Hippocampal formation (tissue), 2 donors: Measurements from ENCODE around the gene LIPI.
"Not testable (repeated sequence)": the region's sequence is repeated elsewhere in the genome, so short reads cannot be mapped to it uniquely, and the experiment has no call there.

Experiments
- DNase-seq, 2 donors: peaks; one replicate each; lab custom pipeline; 2025; lab: John Stamatoyannopoulos, UW

LIPI gene

GRCh38 chr21:14116080-14116481, 94.7 kb downstream of the LIPI start:
- DNase-seq: no peak

DNA sequence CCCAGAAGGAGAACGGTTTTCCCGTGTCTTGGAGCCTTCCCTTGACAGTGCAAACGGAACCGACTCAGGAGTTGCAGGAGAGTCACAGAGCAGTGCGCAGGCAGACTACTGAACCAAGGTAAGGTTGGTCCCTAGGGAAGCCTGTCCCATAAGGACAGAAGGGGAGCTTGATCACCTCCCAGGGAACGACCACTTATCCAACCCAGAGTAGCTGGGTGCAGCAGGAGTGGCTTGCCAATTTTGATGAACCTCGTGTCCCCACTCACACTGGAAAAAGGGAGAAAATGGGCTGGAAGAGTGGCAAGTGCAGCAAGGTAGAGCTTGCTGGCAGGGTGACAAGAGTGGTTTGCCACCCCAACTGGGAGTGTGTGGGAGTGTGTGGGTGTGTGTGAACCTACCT, 95.1 kb downstream of the LIPI start:
- no peak for DNase-seq

DNA sequence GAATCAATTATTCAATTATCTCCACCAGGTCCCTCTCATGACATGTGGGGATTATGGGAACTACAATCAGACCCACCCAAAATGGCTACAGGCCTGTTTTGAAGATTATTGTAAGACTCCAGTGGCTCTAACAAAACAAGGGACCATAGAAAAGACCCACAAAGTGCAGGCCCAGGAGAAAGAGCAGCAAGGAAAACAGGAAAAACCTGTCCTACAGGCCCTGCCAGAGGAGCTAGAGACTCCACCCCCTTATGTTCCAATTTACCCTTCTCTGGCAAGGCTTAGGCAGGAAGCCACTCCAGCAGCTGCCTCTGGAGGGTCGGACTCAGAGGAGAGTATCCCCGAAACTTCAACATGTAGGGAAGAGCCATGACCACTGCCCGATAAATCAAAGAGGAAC, 96.5 kb downstream of the LIPI start:
- DNase-seq: no peak

DNA sequence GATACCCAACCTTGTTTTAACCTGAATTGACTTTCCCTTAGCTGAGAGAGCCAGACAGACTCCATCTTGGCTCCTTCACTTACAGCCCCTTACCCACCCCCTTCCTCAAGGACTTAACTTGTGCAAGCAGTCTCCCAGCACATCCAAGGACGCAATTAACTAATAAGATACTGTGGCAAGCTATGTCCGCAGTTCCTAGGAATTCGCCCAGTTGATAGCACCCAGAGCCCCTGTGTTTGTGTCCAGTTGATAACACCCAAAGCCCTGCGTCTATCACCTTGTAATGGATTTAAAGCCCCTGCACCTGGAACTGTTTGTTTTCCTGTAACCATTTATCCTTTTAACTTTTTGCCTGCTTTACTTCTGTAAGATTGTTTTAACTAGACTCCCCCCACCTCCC, 106.2 kb downstream of the LIPI start:
- DNase-seq: not testable (repeated sequence)

DNA sequence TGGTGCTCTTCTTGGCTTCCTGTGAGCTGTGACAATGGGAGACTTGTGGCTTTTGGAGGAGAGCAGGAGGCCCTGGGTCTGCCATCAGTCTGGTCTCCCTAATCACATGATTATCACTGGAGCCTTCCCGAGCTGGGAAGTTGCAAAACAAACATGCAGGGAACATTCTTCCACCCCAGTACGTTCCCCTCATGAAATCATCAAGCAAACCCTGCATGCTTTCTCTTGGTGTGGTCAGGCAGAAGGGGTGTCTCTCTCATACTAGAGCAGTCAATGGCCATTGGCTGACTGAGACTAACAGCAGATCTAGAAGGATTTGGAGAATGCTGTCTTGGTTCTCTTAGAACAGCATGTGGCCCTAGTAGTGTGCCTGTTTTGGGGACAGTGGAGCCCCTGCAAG, 111.2 kb downstream of the LIPI start:
- DNase-seq: no peak

DNA sequence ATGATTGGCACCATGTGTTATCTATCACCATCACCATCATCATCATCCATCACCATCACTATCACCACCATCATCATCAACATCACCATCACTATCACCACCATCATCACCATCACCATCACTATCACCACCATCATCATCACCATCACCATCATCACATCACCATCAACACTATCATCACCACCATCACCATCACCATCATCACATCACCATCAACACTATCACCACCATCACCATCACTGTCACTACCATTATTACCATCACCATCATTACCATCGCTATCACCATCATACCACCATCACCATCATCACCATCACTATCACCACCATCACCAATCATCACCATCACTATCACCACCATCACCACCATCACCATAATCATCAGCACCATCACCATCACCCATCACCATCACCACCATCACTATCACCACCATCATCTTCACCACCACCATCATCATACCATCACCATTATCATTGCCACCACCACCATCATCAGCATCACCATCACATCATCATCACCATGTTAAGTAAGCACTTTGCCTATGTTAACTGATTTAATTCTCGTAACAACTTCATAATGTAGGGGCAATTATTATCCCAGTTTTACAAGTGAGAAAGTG, 112.8 kb downstream of the LIPI start:
- no peak for DNase-seq

- DNase-seq: no peak
Measured at GRCh38 chr21:14096577-14096976, 114.2 kb downstream of the LIPI start.

DNA sequence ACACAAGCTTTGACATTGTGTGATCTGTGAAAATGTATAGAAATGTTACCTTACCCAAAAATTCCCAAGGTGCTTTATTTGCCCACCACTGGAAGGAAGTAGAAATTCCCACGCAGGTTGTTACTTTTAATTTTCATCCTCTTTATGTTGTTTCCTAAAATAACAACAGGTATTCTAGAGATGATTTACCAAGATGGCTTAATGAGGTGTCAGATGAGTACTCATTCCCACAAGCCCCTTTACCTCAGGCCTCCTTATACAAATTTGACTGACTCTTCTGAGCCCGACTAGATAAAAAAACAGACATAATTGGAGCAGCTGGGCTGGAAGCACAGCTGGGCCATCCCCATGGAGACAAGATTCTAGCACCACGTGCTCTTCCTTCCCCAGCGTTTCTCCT, 114.6 kb downstream of the LIPI start:
- DNase-seq: no peak

DNA sequence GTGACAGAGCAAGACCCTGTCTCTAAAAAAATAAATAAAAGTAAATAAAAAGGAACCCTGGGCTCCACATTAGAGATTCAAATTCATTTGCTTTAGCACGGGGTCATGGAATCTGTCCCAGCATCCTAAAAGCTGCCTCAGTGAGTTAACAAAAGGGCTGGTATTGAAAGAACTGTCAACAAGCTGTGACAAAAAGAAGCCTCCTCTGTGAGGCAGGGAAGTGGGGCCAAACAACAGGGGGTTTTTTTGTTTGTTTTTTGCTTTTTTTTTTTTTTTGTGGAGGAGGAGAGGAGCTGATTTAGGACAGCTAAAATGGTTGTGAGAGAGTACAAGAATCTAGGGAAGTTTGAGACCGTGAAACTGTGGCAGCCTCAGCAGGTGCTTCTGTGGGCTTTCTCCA, 115.7 kb downstream of the LIPI start:
- no peak for DNase-seq

- no peak for DNase-seq
Measured at GRCh38 chr21:14092834-14093560, 117.8 kb downstream of the LIPI start.

- DNase-seq: not testable (repeated sequence)
Measured at GRCh38 chr21:14090184-14090583, 120.6 kb downstream of the LIPI start.

- no peak for DNase-seq
Measured at GRCh38 chr21:14088391-14088790, 122.4 kb downstream of the LIPI start.

GRCh38 chr21:14086553-14086952, 124.2 kb downstream of the LIPI start:
- DNase-seq: no peak

DNA sequence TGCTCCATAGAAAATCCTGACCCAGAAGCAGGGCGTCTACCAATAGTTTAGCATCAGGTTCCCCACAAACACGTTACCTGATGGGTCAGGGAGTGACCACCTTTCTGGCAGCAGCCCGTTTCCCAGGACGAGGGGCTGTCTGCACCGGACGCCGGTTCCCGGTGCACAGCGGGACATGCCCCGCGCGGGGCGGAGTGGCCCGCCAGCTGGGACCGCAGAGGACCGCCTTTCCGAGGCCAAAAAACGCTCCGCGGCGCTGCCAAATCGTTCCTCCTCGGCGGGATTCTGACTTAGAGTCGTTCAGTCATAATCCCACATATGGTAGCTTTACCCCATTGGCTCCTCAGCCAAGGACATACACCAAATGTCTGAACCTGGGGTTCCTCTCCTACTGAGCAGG, 126.1 kb downstream of the LIPI start:
- DNase-seq: no peak

- DNase-seq: no peak
Measured at GRCh38 chr21:14084068-14084501, 126.7 kb downstream of the LIPI start.

- no peak for DNase-seq
Measured at GRCh38 chr21:14080764-14081096, 130.0 kb downstream of the LIPI start.

DNA sequence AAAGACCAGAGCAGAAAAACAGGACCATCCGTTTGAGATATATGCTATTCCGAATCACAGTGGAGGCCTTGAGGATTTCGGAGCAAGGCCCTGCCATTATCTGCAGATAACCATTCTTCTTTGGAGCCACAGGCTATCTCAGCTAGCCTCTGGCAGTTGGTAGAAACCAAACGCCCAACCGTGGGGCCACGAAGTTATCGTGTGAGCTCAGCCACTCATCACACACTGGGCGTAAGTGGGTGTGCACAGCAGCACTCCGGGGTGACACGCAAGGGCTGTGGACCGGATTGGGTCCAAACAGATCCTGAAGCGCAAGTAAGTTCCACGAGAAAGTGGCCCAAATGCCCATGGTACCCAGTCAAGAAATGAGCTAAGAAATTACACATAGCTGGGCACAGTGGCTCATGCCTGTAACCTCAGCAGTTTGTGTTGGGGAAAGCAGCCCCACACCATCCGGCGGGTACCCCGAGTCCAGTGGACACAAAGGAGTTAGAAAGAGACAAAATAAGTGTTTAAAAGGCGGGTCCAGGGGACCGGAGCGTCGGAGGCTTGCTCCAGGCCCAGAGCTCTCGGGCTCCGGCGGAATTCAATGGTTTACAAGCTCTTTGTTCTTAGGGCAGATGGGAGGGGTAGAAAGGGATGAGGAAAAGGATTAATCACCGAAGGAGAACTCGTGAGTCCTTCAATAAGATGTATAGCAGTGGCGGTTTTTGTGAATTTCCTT, 130.6 kb downstream of the LIPI start:
- DNase-seq: no peak

GRCh38 chr21:14078746-14079375, 131.9 kb downstream of the LIPI start:
- DNase-seq: no peak

GRCh38 chr21:14076143-14076806, 134.5 kb downstream of the LIPI start:
- DNase-seq: no peak

DNA sequence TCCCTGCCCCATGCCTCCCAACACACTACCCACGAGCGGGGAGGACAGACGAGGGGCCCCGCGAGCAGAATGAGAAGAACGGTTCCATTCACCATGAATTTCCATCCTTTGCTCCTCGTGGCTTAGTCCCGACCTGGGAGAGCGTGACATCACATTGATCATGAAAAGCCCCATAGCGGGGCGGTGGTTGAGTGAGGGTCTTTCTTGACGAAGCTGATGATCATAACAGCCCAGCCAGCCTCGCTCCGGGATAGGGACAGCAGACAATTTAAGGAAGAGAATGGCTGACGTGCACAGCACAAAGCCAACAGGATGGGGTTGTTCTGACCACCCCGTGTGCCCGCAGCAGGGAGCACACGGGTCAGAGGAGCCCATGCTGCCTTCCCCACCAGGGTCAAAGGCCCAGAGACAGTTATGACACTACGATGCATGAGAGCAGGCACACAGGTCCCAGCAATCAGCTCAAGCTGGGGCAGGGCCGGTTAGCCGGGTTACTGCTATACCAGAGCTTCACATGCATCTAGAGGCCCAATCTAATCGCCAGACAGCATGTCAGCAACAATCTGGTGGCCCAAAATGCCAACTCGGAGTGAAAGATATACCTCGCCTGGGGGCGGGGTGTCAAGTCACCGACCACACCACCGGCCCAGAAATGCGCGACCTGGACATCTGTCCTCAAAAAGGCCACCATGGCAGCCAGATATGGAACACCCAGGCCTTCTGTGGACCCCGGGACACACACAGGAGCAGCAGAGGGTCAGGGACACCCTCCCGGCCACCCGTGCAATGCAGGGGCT, 135.2 kb downstream of the LIPI start:
- DNase-seq: no peak

GRCh38 chr21:14074177-14074576, 136.6 kb downstream of the LIPI start:
- no peak for DNase-seq
